ENCODE measurements around the gene SGK1. TPM values are rescaled to one million over a fixed set of nuclear protein-coding genes. Genes with fewer than 3 reads are reported as not detected.

The SGK1 gene
- total and polyA plus RNA-seq, 2 donors from 2014 or later, result 142 to 324 TPM

GRCh38 chr6:134196568-134197193 is 121.2 kb downstream of the SGK1 start:
- Histone ChIP-seq H3K27ac (ENCODE audit: low read depth in 2 of 2, low read length in 2 of 2) (no peak overlapping the region), H3K4me1 (ENCODE audit: control insufficient read depth in 2 of 3, insufficient read depth in 2 of 3, low read depth in 1 of 3, low read length in 3 of 3) (no peaks in the 10 kb centered on the region), H3K9ac (ENCODE audit: low read length in 3 of 3) (no peak overlapping the region), H3K36me3 (ENCODE audit: control insufficient read depth in 2 of 3, insufficient read depth in 3 of 3, low read length in 3 of 3) (no peaks in the 10 kb centered on the region), H3K4me3 (ENCODE audit: low read length in 3 of 3) (no peak overlapping the region), H3K9me3 (ENCODE audit: control insufficient read depth in 2 of 3, insufficient read depth in 1 of 3, low read length in 3 of 3) (no peaks in the 10 kb centered on the region), H3K27me3 (ENCODE audit: control insufficient read depth, insufficient read depth, low read length) (no peaks in the 10 kb centered on the region)
- intact Hi-C loops (cut with DNase I), result no loop called here
- no peak for TF ChIP-seq CTCF (IDR thresholded peaks at IDR 0.05; ENCODE audit: borderline replicate concordance, extremely low read depth, insufficient read depth)
- no peak for FAIRE-seq
- no peak for DNase-seq

DNA sequence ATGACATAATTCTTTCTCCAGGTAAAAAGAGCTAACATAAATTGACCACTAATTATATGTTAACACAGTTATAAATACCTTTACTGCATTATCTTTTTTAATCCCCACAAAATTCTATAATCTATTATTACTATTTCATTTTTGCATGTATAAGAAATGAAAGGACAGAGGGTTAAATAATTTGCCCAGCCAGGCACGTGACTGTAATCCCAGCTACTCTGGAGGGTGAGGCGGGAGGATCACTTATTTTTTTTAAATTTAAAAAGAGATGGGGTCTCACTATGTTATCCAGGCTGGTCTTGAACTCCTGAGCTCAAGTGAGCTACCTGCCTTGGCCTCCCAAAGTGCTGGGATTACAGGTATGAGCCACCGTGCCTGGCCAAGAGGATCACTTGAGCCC is 121.9 kb downstream of the SGK1 start:
- Histone ChIP-seq H3K36me3 (ENCODE audit: control insufficient read depth in 2 of 3, insufficient read depth in 3 of 3, low read length in 3 of 3) (no peaks in the 10 kb centered on the region), H3K4me3 (ENCODE audit: low read length in 3 of 3) (no peak overlapping the region), H3K9me3 (ENCODE audit: control insufficient read depth in 2 of 3, insufficient read depth in 1 of 3, low read length in 3 of 3) (no peaks in the 10 kb centered on the region), H3K27me3 (ENCODE audit: control insufficient read depth, insufficient read depth, low read length) (no peaks in the 10 kb centered on the region), H3K4me1 (ENCODE audit: control insufficient read depth in 2 of 3, insufficient read depth in 2 of 3, low read depth in 1 of 3, low read length in 3 of 3) (no peaks in the 10 kb centered on the region), H3K9ac (ENCODE audit: low read length in 3 of 3) (no peak overlapping the region), H3K27ac (ENCODE audit: low read depth in 2 of 2, low read length in 2 of 2) (no peak overlapping the region)
- no peak for FAIRE-seq
- no peak for TF ChIP-seq CTCF (IDR thresholded peaks at IDR 0.05; ENCODE audit: borderline replicate concordance, extremely low read depth, insufficient read depth)
- intact Hi-C loops (cut with DNase I), result no loop called here
- no peak for DNase-seq

GRCh38 chr6:134195164-134195906 is 122.6 kb downstream of the SGK1 start:
- no peak overlapping the region for H3K4me3 ChIP-seq (ENCODE audit: low read length in 3 of 3)
- H3K9me3 ChIP-seq (ENCODE audit: control insufficient read depth in 2 of 3, insufficient read depth in 1 of 3, low read length in 3 of 3), result no peaks in the 10 kb centered on the region
- no peaks in the 10 kb centered on the region for H3K4me1 ChIP-seq (ENCODE audit: control insufficient read depth in 2 of 3, insufficient read depth in 2 of 3, low read depth in 1 of 3, low read length in 3 of 3)
- H3K9ac ChIP-seq (ENCODE audit: low read length in 3 of 3), result no peak overlapping the region
- DNase-seq, result peak in 1 of 5 donors; percentile 48
- no peak for TF ChIP-seq CTCF (IDR thresholded peaks at IDR 0.05; ENCODE audit: borderline replicate concordance, extremely low read depth, insufficient read depth)
- intact Hi-C loops (cut with DNase I), result no loop called here
- no peaks in the 10 kb centered on the region for H3K27me3 ChIP-seq (ENCODE audit: control insufficient read depth, insufficient read depth, low read length)
- H3K36me3 ChIP-seq (ENCODE audit: control insufficient read depth in 2 of 3, insufficient read depth in 3 of 3, low read length in 3 of 3), result no peaks in the 10 kb centered on the region
- FAIRE-seq, result no peak
- H3K27ac ChIP-seq (ENCODE audit: low read depth in 2 of 2, low read length in 2 of 2), result no peak overlapping the region

Data from kidney (tissue), 14 donors.